ENCODE results near the gene ABLIM1.

DNA sequence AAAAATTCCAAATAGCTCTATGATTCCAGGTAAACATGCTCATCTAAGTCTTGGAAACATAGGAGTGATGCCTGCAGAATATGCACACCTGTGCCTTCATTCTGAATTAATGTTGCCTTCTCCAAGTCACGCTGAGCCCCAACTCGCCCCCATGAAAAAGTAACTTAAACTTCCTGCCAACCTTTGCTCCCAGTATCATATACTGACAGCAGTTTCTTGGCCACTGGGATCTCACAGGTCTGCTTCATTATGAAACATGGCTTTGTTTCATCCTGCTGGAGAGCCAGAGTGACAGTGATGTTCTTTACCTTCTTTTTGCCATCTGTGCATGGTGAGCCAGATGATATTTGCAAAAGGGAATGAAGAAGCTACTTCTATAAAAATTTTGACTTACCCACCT lies 34.9 kb downstream of the ABLIM1 start:
- TF ChIP-seq, protein P1, sequence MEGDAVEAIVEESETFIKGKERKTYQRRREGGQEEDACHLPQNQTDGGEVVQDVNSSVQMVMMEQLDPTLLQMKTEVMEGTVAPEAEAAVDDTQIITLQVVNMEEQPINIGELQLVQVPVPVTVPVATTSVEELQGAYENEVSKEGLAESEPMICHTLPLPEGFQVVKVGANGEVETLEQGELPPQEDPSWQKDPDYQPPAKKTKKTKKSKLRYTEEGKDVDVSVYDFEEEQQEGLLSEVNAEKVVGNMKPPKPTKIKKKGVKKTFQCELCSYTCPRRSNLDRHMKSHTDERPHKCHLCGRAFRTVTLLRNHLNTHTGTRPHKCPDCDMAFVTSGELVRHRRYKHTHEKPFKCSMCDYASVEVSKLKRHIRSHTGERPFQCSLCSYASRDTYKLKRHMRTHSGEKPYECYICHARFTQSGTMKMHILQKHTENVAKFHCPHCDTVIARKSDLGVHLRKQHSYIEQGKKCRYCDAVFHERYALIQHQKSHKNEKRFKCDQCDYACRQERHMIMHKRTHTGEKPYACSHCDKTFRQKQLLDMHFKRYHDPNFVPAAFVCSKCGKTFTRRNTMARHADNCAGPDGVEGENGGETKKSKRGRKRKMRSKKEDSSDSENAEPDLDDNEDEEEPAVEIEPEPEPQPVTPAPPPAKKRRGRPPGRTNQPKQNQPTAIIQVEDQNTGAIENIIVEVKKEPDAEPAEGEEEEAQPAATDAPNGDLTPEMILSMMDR (tag by site-specific recombination; IDR thresholded peaks at IDR 0.05) = no peak
- TF ChIP-seq ZNF555 (tag by site-specific recombination; conservative IDR thresholded peaks at IDR 0.05) = no peak
- TF ChIP-seq, protein P2, sequence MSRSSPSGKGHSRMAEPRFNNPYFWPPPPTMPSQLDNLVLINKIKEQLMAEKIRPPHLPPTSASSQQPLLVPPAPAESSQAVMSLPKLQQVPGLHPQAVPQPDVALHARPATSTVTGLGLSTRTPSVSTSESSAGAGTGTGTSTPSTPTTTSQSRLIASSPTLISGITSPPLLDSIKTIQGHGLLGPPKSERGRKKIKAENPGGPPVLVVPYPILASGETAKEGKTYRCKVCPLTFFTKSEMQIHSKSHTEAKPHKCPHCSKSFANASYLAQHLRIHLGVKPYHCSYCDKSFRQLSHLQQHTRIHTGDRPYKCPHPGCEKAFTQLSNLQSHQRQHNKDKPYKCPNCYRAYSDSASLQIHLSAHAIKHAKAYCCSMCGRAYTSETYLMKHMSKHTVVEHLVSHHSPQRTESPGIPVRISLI (tag by site-specific recombination; IDR thresholded peaks at IDR 0.05) = no peak
- TF ChIP-seq, protein P3, sequence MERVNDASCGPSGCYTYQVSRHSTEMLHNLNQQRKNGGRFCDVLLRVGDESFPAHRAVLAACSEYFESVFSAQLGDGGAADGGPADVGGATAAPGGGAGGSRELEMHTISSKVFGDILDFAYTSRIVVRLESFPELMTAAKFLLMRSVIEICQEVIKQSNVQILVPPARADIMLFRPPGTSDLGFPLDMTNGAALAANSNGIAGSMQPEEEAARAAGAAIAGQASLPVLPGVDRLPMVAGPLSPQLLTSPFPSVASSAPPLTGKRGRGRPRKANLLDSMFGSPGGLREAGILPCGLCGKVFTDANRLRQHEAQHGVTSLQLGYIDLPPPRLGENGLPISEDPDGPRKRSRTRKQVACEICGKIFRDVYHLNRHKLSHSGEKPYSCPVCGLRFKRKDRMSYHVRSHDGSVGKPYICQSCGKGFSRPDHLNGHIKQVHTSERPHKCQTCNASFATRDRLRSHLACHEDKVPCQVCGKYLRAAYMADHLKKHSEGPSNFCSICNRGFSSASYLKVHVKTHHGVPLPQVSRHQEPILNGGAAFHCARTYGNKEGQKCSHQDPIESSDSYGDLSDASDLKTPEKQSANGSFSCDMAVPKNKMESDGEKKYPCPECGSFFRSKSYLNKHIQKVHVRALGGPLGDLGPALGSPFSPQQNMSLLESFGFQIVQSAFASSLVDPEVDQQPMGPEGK (tag by site-specific recombination; IDR thresholded peaks at IDR 0.05) = no peak
